H9 (cell line): ENCODE results near the gene GFER. TPM values are rescaled to one million over a fixed set of nuclear protein-coding genes. Genes with fewer than 3 reads are reported as not detected.

Experiments
- DNase-seq: peaks from one replicate; pipeline ENCODE4 v3.0.0-alpha.2; 2017
- H2AFZ ChIP-seq: one replicate; pipeline ENCODE4 v1.6.1; 2013; ENCODE audit warnings: mild to moderate bottlenecking, low read length, control low read depth, moderate library complexity
- H2AK5ac ChIP-seq: 2 replicates; pipeline ENCODE4 v1.6.1; 2013; ENCODE audit warnings: low read length, control low read depth, mixed read lengths; ENCODE audit not compliant: insufficient read length
- H2BK120ac ChIP-seq: one replicate; pipeline ENCODE4 v1.6.1; 2013; ENCODE audit warnings: low read depth, mild to moderate bottlenecking, low read length, control low read depth, inconsistent platforms; ENCODE audit not compliant: poor library complexity, severe bottlenecking
- H2BK12ac ChIP-seq: 2 replicates; pipeline ENCODE4 v1.6.1; 2013; ENCODE audit warnings: low read length, control low read depth, mixed read lengths, low read depth; ENCODE audit not compliant: insufficient read length
- H2BK15ac ChIP-seq: 2 replicates; pipeline ENCODE4 v1.6.1; 2013; ENCODE audit warnings: low read depth, low read length, control low read depth
- H2BK20ac ChIP-seq: one replicate; pipeline ENCODE4 v1.6.1; 2013; ENCODE audit warnings: low read depth, mild to moderate bottlenecking, low read length, control low read depth, inconsistent platforms; ENCODE audit not compliant: poor library complexity, severe bottlenecking
- H2BK5ac ChIP-seq: 2 replicates; pipeline ENCODE4 v1.6.1; 2013; ENCODE audit warnings: low read length, control low read depth, mixed read lengths; ENCODE audit not compliant: insufficient read length
- H3K14ac ChIP-seq: 2 replicates; pipeline ENCODE4 v1.6.1; 2013; ENCODE audit warnings: low read length, control low read depth; ENCODE audit not compliant: insufficient read depth
- H3K18ac ChIP-seq: 2 replicates; pipeline ENCODE4 v1.6.1; 2013; ENCODE audit warnings: low read depth, mild to moderate bottlenecking, mixed read lengths, low read length, control low read depth; ENCODE audit not compliant: insufficient read length
- H3K23ac ChIP-seq: 2 replicates; pipeline ENCODE4 v1.6.1; 2013; ENCODE audit warnings: low read length, control low read depth, mixed read lengths, low read depth; ENCODE audit not compliant: insufficient read length
- H3K23me2 ChIP-seq: 2 replicates; pipeline ENCODE4 v1.6.1; 2013; ENCODE audit warnings: low read depth, mild to moderate bottlenecking, mixed read lengths, low read length, control low read depth; ENCODE audit not compliant: insufficient read length, poor library complexity, severe bottlenecking
- H3K27ac ChIP-seq: 2 replicates; pipeline ENCODE4 v1.5.1; 2013; ENCODE audit warnings: low read length, control low read depth, mixed read lengths, low read depth; ENCODE audit not compliant: insufficient read length
- H3K27me3 ChIP-seq: 2 replicates; pipeline ENCODE4 v1.6.1; 2013; ENCODE audit warnings: low read length, control low read depth, inconsistent platforms; ENCODE audit not compliant: insufficient read depth
- H3K4ac ChIP-seq: 2 replicates; pipeline ENCODE4 v1.6.1; 2013; ENCODE audit warnings: low read depth, mild to moderate bottlenecking, control low read depth, inconsistent platforms, low read length, moderate library complexity
- H3K4me1 ChIP-seq: 2 replicates; pipeline ENCODE4 v1.6.1; 2013; ENCODE audit warnings: low read length, control low read depth, inconsistent platforms; ENCODE audit not compliant: insufficient read depth
- H3K4me2 ChIP-seq: 2 replicates; pipeline ENCODE4 v1.6.1; 2013; ENCODE audit warnings: low read length, control low read depth, mixed read lengths; ENCODE audit not compliant: insufficient read length, insufficient read depth
- H3K56ac ChIP-seq: 2 replicates; pipeline ENCODE4 v1.6.1; 2013; ENCODE audit warnings: low read depth, mild to moderate bottlenecking, mixed read lengths, low read length, control low read depth; ENCODE audit not compliant: insufficient read length
- H3K79me1 ChIP-seq: 2 replicates; pipeline ENCODE4 v1.6.1; 2013; ENCODE audit warnings: low read depth, mild to moderate bottlenecking, moderate library complexity, low read length, control low read depth, inconsistent platforms; ENCODE audit not compliant: insufficient read depth, poor library complexity, severe bottlenecking
- H3K79me2 ChIP-seq: 2 replicates; pipeline ENCODE4 v1.6.1; 2013; ENCODE audit warnings: low read length, control low read depth, inconsistent platforms; ENCODE audit not compliant: insufficient read depth
- H3K9ac ChIP-seq: 2 replicates; pipeline ENCODE4 v1.6.1; 2013; ENCODE audit warnings: low read length, control low read depth, mixed read lengths; ENCODE audit not compliant: insufficient read length; ENCODE audit errors: extremely low read depth
- H3K9me3 ChIP-seq: one replicate; pipeline ENCODE4 v1.6.1; 2013; ENCODE audit warnings: low read depth, low read length, inconsistent platforms; ENCODE audit not compliant: control insufficient read depth
- H3T11ph ChIP-seq: one replicate; pipeline ENCODE4 v1.6.1; 2013; ENCODE audit warnings: mild to moderate bottlenecking, low read length, control low read depth, inconsistent platforms
- H4K20me1 ChIP-seq: one replicate; pipeline ENCODE4 v1.6.1; 2013; ENCODE audit not compliant: control insufficient read depth, insufficient read length, insufficient read depth
- H4K5ac ChIP-seq: 2 replicates; pipeline ENCODE4 v1.6.1; 2013; ENCODE audit warnings: low read depth, mild to moderate bottlenecking, mixed read lengths, low read length, control low read depth; ENCODE audit not compliant: insufficient read length
- H4K8ac ChIP-seq: replicated peaks from 2 replicates; pipeline ENCODE4 v1.6.1; 2013; ENCODE audit warnings: low read length, control low read depth, mixed read lengths, low read depth; ENCODE audit not compliant: insufficient read length
- H4K91ac ChIP-seq: 2 replicates; pipeline ENCODE4 v1.6.1; 2013; ENCODE audit warnings: low read depth, mild to moderate bottlenecking, moderate library complexity, mixed read lengths, low read length, control low read depth; ENCODE audit not compliant: insufficient read length
- H3K27ac Mint-ChIP-seq, 3 experiments: 2 replicates in 2 of 3; 3 replicates in 1 of 3; pipeline ENCODE4 v1.8.0; 2020 to 2021; ENCODE audit warnings: mixed read lengths in 3 of 3, mild to moderate bottlenecking in 1 of 3, moderate library complexity in 1 of 3
- H3K27me3 Mint-ChIP-seq: 2 replicates; pipeline ENCODE4 v1.8.0; 2021; ENCODE audit warnings: low read depth, mild to moderate bottlenecking, moderate library complexity, mixed read lengths
- H3K36me3 Mint-ChIP-seq, 3 experiments: 2 replicates in 2 of 3; 3 replicates in 1 of 3; pipeline ENCODE4 v1.8.0; 2020 to 2021; ENCODE audit warnings: low read depth in 3 of 3, mixed read lengths in 3 of 3; ENCODE audit not compliant: insufficient read depth in 1 of 3
- H3K4me1 Mint-ChIP-seq, 2 experiments: 2 replicates each; pipeline ENCODE4 v1.8.0; 2020; ENCODE audit warnings: mixed read lengths in 2 of 2
- H3K4me3 Mint-ChIP-seq, 2 experiments: 2 replicates in 1 of 2; 3 replicates in 1 of 2; pipeline ENCODE4 v1.8.0; 2020 to 2021; ENCODE audit warnings: mild to moderate bottlenecking in 2 of 2, mixed read lengths in 2 of 2, moderate library complexity in 1 of 2
- H3K9me3 Mint-ChIP-seq, 2 experiments: 2 replicates in 1 of 2; 3 replicates in 1 of 2; pipeline ENCODE4 v1.8.0; 2020; ENCODE audit warnings: mild to moderate bottlenecking in 2 of 2, mixed read lengths in 2 of 2, moderate library complexity in 1 of 2
- CTCF ChIP-seq: fragments of 200-600 bp; sonication (generic); conservative IDR thresholded peaks from 3 replicates; pipeline ENCODE4 v1.8.0; 2021; ENCODE audit warnings: antibody characterized with exemption, mild to moderate bottlenecking
- WGBS: extraction: QIAGEN DNeasy Blood & Tissue Kit; methylation state at CpG from one replicate; pipeline ENCODE4 v1.1.7; 2013; ENCODE audit warnings: missing lambda C conversion rate, low lambda C conversion rate, mixed read lengths; ENCODE audit not compliant: insufficient read length; ENCODE audit errors: extremely low coverage; 5-methylcytosine and 5-hydroxymethylcytosine counted together
- total RNA-seq: library from RNA; stranded (reverse); gene quantifications from 2 replicates; pipeline ENCODE4 v1.2.1, GENCODE V29; 2021

The GFER gene
- total RNA-seq, 1 experiment from 2014 or later = 49.1 TPM

GRCh38 chr16:1980770-1981087, 3.3 kb upstream of the GFER start:
- WGBS = no CpG with 5 or more reads among the region's 16 CpGs
- H3K23me2 ChIP-seq = peaks cover 24% of the 10 kb centered on the region
- H2AFZ ChIP-seq = no peak overlapping the region
- H2BK15ac ChIP-seq = no peak overlapping the region
- H3K4me3 Mint-ChIP-seq = peak overlapping the region in 1 of 2 experiments; percentile 64; a peak in 1 of 5 replicates
- peaks cover 22% of the 10 kb centered on the region for H3K27me3 ChIP-seq
- H3K4me1 ChIP-seq = no peaks in the 10 kb centered on the region
- no peak overlapping the region for H4K8ac ChIP-seq
- peaks cover 5 to 19% (median 17%) of the 10 kb centered on the region in 3 experiments; a peak in 6 of 7 replicates for H3K36me3 Mint-ChIP-seq
- H3K79me2 ChIP-seq = no peaks in the 10 kb centered on the region; the same call in 1 of the 2 replicates
- no peak overlapping the region for H2BK12ac ChIP-seq
- H3K23ac ChIP-seq = no peak overlapping the region
- no peak overlapping the region for H2BK20ac ChIP-seq
- H3K9ac ChIP-seq = no peak overlapping the region
- H3K27ac Mint-ChIP-seq = no peak overlapping the region
- H2BK5ac ChIP-seq = no peak overlapping the region
- no peak overlapping the region for H3K27ac ChIP-seq
- no peaks in the 10 kb centered on the region for H3K9me3 ChIP-seq
- H3K4me1 Mint-ChIP-seq = peaks cover 19 to 26% of the 10 kb centered on the region in 2 experiments
- no peak overlapping the region for H3K4ac ChIP-seq
- H3K27me3 Mint-ChIP-seq = peaks cover 40% of the 10 kb centered on the region
- H3K79me1 ChIP-seq = no peaks in the 10 kb centered on the region
- no peak overlapping the region for H3K14ac ChIP-seq
- no peaks in the 10 kb centered on the region for H3K9me3 Mint-ChIP-seq
- no peak overlapping the region for H3K4me2 ChIP-seq
- no peak overlapping the region for H2BK120ac ChIP-seq
- H3K56ac ChIP-seq = no peak overlapping the region
- no peak overlapping the region for H3T11ph ChIP-seq
- H2AK5ac ChIP-seq = no peak overlapping the region
- no peak for DNase-seq
- no peak overlapping the region for H4K91ac ChIP-seq
- peaks cover 2% of the 10 kb centered on the region for H4K20me1 ChIP-seq
- H3K18ac ChIP-seq = no peak overlapping the region
- H4K5ac ChIP-seq = no peak overlapping the region
- no peak for TF ChIP-seq CTCF
